Measurements from ENCODE around the gene GSPT2.
A peak's percentile ranks its signal among the peaks of the same experiment; 100 is the strongest.
"Not testable (repeated sequence)": the region's sequence is repeated elsewhere in the genome, so short reads cannot be mapped to it uniquely, and the experiment has no call there.

GSPT2 gene
- 8.7 to 16.2 (median 11.4) reads per million in 4 experiments for total RNA-seq

DNA sequence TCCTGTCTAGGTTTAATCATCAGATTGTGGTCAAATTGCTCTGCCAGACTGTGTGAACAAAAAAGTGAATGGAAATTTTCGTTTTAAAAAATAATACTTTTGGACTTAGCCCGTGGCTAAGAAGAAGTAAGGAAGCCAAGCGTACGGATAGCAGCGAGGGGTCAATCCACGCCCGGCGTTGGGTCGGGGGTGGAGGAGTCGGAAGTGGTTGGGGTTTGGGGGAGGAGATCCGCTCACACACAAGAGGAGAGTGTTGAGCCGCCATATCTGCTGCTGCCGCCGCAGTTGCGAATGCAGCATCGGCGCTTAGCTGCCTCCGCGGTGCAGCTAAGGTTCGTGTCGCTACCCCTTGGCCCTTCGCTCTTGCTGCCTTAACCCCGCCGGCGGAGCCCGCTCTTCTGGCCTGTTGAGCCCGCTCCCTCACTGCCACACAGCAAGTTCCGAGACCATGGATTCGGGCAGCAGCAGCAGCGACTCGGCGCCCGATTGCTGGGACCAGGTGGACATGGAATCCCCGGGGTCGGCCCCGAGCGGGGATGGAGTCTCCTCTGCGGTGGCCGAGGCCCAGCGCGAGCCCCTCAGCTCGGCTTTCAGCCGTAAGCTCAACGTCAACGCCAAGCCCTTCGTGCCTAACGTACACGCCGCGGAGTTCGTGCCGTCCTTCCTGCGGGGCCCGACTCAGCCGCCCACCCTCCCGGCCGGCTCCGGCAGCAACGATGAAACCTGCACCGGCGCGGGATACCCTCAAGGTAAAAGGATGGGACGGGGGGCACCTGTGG, at the start of gene GSPT2:
Gene GSPT2, plus strand, starts transcription at position 264 of the 779 bp plus-strand sequence. Its CDS starts 185 bp downstream, at position 449.
- DNase-seq = peak; percentile 5

DNA sequence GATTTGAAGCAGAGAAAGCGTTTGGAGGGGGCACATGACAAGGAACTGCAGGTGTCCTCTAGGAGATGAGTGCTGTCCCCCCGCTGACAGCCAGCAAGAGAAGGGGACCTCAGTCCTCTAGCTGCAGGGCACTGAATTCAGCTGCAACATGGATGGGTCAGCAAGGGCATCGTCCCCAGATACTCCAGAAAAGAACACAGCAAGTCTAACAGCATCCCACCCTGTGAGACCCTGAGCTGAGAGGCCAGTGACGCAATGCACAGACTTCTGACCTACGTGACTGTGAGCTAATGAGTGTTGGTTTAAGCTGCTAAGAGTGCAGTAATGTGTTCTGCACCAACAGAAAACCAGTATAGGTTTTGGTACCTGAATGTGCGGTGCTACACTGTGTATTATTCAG, 49.0 kb upstream of the GSPT2 start:
- no peak for DNase-seq

DNA sequence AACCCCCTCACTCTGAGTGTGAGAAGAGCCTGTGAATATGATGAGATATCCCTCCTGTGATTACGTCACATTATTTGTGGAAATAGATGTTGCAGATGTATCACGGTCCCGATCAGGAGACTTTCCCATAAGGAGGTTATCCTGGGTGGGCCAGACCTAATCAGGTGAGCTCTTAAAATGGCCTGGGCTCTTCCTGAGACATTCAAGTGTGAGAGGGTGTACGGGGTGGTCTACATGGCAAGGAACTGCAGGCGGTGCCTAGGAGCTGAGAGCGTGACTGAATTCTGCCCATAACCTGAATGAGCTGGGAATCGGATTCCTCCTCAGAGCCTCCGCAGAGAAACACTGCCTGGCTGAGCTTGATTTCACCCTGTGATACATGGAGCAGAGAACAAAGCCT, 45.8 kb upstream of the GSPT2 start:
- no peak for DNase-seq

DNA sequence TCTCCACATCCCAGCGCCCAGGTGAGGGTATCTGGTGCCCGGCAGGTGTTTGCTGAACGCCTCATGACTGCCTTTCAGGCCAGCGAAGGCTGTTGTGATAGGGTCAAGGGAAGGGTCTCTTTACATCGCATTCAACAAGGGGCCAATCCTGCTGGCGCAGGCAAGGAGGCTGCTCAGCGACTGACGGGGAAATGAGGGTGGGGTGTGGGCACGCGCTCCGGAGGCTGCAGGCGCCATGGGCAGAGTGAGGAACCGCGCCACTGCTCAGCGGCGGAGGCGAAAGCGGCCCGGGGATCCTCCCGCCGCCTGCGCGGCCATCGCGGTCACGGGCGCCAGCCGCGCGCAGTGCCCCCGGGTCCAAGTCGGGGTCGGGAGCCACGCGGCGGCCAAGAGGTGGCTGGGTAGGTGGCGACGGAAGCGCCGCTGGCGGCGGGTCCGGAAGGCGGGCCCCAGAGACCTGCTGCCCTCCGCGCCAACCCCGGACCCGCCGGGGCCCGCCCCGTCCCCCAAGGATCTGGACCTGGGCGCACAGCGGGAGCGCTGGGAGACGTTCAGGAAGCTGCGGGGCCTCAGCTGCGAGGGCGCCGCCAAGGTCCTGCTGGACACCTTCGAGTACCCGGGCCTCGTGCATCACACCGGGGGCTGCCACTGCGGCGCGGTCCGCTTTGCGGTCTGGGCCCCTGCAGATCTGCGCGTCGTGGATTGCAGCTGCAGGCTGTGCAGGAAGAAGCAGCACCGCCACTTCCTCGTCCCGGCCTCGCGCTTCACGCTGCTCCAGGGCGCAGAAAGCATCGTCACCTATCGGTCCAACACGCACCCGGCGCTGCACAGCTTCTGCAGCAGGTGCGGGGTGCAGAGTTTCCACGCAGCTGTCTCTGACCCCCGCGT, 32.7 kb upstream of the GSPT2 start, which contains the start of gene CENPVL1:
Gene CENPVL1, plus strand, starts transcription at position 236 of the 888 bp plus-strand sequence. Its CDS starts 0 bp downstream, at position 236.
- DNase-seq = not testable (repeated sequence)

DNA sequence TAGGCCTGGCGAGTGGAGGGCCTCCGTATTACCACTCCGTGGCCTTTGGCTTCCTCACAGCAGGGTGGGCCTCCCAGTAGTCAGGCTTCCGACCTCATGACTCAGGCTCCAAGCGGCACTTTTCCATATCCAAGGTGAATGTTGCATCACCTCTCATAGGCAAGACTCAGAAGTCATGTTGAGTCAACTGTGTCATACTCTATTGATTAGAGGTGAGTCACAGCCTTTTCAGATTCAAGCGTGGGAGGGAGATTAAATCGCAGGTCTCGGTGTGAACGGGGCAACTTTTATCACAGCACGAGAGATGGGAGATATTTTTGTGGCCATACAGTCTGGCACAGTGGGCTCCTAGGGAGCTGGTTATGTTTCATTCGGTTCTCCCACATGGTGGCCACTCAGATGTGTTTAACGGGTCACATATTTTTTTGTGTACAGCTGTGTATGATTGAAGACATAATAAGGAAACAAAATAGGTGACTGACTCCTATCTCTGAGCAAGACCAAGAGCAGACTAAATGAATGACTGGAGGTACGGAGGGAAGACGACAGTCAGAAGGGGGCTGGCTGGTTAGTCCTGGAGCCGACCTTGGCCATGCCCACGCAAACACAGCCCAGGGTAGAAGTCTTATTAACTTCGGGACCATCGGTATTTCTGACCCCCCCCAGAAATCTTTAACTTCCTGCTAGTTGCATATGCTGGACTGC, 30.1 kb upstream of the GSPT2 start:
- DNase-seq = not testable (repeated sequence)

DNA sequence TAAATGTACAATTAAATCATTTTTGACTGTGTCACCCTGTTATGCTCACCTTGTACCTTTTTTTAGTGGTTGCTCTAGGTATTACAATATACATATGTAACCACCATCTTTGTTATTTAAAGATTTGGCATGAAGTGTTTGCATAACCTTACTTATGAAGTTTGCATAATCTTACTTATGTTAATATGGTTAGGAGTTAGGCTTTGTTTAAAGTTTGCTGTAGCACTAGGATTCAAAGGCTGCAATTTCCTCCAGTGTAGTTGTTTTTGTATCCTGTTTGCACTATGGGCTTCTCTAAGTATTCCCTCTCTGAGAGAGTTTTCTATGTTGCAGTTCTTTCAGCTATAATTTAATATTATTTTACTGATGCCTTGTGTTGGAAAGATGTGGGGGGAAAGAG, 15.0 kb upstream of the GSPT2 start:
- no peak for DNase-seq

DNA sequence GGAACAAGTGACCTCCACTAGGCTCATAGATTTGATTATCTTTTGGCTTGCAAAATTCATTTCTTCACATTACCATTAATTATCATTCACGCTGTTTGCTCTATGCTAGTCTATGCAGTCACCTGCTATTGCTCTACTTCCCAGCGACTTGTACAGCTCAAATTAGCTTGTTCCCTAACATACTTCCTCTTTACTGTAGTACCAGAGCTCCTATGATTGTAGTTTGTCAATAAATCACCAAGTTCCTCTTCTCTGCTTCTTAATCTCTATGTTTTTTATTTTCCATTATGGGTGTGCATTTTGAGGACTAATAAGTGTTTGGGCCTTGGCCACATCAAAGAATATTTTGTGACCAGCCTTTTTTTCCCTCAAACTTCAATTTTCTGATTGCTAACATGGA, 6.2 kb upstream of the GSPT2 start:
- DNase-seq = no peak

DNA sequence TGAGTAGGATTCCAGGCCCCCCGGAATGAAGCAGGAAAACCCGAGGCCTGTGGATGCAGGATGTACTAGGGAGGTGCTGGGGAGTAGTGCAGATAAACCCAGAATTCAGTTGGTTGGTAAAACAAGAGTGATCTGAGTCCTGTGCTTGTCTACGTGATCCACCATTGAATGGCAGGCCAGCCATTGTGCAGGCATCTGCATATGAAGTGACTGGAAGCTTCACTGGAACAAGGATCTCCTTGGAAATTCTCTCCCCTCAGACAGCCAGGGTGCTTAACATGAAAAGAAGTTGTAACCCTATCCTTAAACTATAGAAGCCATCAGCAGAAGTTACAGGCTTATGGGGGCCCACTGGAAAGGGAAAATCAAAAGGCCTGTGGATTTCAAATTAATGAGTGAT, 656 bp upstream of the GSPT2 start:
- DNase-seq = no peak

DNA sequence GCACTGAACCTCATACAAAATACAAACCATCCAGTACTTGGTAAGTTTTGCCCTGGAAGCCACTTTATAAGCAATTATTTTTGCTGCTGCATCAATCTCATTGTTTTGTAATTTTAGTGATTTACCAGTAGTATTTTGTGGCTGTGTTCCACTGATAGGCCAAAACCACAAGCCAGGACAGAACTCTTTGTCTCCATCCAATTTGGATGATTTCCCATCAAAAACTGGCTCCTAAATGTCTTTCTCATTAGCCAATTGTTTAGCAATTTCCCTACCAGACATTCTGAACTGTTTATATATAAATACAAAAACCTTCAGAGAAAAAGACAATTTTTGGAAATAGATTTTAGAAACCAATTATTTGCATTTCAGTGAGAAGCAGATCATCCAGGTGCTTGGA, 4.4 kb downstream of the GSPT2 start:
- no peak for DNase-seq

DNA sequence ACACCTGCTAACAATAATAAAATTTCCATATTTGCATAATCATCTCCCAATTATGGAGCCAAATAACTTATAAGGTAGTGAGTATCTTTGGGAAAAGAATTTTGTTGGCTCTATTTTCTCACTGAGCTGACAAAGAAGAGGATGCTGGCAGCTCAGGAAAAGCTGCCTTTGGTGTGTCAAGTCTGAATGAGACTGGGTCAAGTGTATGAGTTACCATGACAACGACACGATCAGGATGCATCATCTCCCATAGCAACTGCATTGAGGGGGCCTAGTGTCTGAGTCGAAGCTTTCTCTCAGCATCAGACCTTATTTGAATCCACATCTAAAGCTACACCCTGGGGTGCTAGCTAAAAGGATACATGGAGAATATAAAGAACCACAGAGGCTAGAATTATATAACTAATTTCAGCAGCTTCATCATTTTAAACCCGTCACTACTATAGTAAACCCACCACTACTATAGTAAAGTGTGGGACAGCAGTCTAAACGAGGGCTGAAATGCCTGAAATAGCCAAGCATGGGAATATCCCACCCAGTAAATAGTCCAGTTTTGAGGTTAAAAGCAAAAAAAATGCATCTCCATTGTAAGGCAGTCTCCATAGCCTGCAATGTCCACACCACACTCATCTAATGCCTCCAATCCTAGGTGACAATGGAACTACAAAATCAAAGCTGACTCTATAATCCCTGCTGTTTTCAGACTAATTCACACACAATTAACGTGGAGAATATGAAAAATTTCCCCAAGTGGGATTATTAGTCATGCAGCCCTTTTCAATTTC, 16.0 kb downstream of the GSPT2 start:
- DNase-seq = no peak

DNA sequence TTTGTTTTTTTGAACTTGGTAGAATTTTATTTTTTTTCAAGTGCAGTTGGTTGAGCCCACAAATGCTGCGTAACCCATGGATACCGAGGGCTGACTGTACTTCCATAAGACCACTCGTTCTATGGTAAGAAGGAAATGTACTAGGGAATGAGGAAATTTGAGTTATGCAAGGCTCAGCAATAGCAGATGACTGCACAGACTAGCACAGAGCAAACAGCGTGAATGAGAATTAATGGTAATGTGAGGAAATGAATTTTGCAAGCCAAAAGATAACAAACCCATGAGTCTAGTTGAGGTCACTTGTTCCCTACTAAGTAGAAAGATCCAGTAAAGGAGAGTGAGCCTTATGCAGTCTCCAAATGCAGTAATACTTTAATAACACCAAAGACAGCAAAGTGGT, 17.4 kb downstream of the GSPT2 start:
- DNase-seq = no peak

DNA sequence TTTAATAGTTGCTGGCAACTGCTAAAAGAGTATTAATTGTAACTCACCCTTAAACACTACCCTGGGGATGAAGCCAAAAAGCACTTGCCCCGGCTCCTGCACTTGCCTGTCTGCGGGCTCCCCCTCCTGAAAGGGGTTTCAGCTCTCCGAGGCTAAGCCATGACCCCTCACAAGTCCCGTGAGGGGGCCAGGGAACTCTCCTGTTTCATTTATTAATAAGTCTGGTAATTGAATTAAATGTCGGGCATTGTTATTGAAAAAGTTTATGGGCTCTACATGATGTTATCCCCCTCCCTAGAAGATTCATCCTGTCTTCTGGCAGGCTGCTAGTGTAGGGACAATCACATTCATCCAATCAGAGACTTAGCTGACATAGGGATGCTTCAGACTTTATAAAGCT, 23.3 kb downstream of the GSPT2 start:
- DNase-seq = no peak

DNA sequence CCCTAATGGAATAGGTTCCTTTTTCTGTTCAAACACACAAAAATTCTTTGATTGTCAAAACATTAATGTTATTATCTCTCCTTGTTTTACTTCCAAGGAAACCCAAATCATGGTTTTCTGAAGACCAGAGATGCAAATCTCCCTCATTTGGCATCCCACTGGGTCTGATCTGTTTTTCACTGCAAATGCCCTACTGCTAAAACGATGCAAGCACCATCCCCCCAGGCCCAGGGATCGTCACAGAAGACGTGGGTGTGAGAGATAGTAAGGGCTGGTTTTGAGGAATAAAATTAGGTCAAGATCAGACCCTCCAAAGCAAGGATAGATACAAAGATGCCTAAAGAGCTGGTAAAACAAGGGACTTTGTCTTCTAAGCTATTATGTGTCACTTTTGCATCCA, 33.6 kb downstream of the GSPT2 start:
- DNase-seq = no peak

DNA sequence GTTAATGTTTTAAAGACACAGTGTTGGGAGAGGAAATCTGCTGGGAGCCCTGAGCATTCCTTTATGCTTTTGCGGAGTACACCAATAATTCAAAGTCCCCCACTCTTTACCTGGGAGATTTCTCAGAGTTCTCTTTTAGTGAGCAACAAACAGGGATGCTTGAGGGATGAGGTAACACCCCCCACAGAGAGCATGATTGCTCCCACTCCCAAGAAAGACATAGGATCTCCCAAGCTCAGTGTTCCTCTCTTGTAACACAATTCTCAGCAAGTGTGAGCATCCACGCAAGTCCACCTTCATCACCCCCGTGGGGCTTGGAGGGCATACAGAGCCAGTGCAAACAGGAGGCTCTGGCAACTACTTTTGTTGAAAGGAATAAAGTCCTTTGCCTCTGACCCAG, 36.1 kb downstream of the GSPT2 start:
- DNase-seq = no peak

DNA sequence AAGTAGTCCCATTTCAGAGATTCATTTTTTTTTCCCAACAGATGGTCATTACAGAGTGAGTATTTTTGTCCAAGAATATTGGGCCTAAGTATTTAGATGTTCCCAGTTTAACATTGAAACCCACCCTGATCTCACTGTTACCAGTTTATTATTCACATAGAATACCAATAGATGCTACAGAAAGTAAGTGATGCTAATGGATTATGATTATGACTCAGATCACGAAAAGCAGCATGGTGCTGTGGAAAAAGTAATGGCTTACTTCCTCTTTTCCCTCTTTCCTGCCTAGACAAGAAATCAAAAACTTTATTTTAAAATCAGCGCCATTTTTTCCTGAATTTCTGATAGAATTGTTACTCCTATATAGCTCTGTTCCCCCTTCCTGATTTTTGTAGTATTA, 51.9 kb downstream of the GSPT2 start:
- no peak for DNase-seq

All from effector CD8-positive, alpha-beta T cell (primary cell).